GM19395 (cell line): ENCODE results near the gene GAS1.

Experiments used
- ATAC-seq: cut with Tn5 transposase; IDR thresholded peaks from one replicate; pipeline ENCODE4 v1.9.1; 2021; ENCODE audit warnings: mild to moderate bottlenecking, moderate library complexity; ENCODE audit not compliant: unreplicated experiment

The GAS1 gene

DNA sequence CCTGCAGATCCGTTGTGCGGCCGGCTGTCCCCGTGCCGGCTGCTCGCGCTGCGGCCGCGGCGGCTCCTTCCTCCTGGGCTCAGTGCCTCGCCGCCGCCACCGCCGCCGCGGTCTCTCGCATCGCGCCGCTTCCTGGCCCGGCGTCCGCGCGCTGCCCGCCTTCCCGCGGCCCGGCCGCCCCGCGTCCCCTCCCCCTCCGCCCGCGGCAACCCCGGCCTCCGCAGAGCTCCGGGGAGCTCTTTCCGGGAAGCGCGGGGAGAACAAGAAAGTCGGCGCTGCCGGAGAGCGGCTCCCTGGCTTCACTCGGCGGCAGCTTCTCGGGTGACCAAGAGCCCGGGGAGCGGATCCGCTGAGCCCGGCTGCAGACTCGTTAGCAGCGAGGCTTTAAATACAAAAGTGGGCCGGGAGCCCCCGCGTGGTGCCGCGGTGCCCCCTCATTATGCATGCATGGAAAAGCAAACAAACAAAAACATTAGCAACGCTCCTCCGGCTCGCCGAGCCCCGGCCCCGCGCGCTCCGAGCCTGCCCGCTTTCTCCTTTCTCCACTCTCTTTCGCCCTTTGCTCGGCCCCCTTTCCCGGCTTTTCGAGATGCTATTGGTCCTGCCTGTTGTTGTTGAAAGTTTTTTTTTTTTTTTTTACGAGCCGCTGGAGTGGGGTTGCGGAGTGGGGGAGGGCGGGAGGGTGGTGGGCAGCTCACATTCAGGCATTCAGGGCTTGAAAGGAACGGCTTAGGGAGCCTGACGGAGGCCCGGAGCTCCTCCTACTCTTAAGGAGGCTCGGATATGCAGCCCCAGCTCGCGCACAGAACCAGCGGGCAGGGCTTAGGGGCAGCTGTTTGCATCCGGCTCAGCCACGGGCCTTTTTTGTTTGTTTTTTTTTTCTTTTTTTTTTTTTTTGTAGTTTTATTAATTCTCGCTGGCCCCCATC, at the start of gene GAS1:
Gene GAS1 (minus strand): TSS at position 361 of the 928 bp plus-strand sequence. CDS start 727 bp downstream, outside the sequence.
- peak; percentile 64 for ATAC-seq

GRCh38 chr9:86994231-86994630, 46.9 kb upstream of the GAS1 start:
- ATAC-seq = no peak

GRCh38 chr9:86993830-86994229, 46.5 kb upstream of the GAS1 start:
- no peak for ATAC-seq

GRCh38 chr9:86991077-86991476, 43.8 kb upstream of the GAS1 start:
- no peak for ATAC-seq

DNA sequence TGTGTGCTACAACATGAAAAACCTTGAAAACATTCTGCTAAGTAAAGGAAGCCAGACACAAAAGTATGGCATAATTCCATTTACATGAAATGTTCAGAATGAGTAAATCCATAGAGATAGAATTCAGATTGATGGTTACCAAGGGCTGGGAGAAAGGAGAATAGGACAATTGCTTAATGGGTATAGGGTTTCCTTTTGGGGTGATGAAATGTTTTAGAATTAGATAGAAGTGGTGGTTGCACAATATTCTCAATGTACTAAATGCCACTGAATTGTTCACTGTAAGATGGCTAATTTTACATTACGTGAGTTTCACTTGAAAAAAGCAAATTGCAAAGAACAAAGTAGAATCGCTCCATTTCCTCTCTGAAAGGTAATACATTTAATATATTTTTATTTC, 43.0 kb upstream of the GAS1 start:
- ATAC-seq = no peak

GRCh38 chr9:86987900-86988299, 40.6 kb upstream of the GAS1 start:
- ATAC-seq = no peak

DNA sequence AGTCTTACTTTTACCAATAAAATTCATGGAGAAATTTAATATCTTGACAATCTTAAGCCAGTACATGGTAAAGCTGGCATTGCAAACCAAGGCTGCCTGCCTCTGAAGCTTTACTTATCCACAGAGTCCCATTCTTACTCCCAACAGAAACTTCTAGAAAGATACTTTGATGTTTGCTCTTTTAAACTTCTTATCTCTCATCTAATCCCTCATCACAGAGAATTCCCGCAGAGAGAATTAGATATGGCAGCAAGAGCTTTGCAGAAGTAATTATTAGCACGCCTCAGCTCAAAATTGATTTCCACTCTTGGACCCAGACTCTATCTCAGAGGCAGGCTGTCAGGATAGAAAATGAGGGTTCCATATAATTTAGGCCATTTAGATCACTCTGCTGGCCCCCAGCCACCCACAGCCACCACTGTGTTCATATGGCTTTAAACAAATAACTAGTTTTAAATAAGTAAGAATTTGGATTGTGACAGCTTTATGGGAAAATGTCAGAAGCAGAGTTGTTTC, 37.9 kb upstream of the GAS1 start:
- ATAC-seq = no peak

GRCh38 chr9:86983620-86984259, 36.4 kb upstream of the GAS1 start:
- ATAC-seq = no peak

DNA sequence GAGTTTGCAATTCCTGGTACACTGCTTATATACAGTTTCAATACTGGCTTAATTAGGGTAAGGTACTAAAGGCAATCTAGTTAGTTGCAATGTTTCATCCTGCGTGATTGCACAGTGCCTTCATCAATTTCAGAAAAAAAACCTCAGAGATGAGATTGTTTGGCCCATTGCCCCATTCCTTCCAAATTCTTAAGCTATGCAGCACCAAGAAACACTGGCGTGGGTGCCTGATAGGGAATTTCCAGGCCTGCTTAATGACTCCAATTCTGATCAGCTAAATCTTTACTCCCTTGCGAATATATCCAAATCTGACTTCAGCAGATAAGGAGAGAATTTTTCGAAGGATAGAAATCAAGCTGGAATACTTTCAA, 35.9 kb upstream of the GAS1 start:
- no peak for ATAC-seq

GRCh38 chr9:86980802-86981201, 33.5 kb upstream of the GAS1 start:
- ATAC-seq = no peak

GRCh38 chr9:86979657-86980056, 32.4 kb upstream of the GAS1 start:
- no peak for ATAC-seq

GRCh38 chr9:86978922-86979474, 31.7 kb upstream of the GAS1 start:
- no peak for ATAC-seq

DNA sequence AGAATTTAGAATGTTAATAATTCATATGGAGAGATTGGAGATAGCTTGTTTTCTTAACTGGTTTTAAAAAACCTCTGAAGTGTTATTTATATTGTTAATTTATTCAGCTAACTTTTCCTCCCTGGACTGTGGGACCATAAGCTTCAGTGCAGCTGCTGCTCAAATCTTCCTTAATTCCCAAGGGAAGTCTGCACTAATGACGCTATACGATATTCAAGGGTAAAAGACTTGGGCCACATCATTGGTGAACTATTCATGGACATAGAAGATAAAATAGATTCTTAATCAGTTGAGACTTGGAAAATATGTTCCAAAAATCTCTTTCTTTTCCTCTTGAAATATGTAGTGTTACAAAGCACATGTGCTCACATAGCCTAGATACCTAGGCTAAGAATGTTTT, 31.1 kb upstream of the GAS1 start:
- no peak for ATAC-seq

DNA sequence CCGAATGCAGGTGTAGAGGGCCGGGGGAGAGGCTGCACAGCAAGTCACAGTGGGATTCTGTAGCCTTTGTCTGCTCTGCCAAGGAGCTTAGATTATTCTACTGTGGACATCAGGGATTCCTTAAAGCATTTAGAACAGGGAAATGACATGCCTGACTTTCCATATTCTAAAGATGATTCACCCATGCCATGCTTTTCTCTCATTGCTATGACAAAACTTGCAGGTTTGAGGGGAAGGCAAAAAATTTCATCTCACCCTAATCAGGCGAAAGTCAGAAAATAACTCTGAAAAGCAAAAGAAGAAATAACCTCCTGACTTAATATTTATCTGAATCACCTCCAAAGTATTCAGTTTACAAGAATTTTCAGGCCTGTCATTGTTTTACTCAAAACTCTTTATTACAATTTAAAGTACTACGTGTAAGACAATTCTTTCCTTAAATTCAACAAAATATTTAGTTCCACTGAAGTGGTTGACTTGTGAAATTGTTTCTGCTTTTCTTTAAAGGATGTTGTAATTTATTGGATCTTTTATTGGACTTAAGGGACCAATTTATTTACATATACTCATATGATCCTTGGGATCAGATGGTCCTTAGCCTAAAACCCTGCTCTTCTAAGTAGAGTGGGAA, 30.0 kb upstream of the GAS1 start:
- no peak for ATAC-seq

- ATAC-seq = no peak
Observed at GRCh38 chr9:86975606-86976005, 28.3 kb upstream of the GAS1 start.

DNA sequence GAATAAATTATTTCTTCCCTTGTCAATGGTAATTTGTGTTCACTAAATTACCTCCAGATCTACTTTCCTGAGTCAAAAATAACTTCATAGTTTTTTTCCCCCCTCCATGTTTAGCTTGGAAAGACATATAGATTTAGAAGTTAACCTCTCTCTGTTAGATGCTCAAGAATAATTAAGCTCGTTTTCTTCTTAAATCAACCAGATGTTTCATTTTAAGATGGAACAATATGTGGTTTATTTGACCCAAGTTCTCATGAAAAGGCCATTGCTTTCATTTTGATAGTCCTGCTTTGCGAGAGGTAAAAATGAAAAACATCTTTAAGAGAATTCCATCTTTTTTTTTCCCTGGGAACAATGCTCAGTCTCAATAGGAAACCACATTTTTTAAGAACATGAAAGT, 27.7 kb upstream of the GAS1 start:
- ATAC-seq = no peak

DNA sequence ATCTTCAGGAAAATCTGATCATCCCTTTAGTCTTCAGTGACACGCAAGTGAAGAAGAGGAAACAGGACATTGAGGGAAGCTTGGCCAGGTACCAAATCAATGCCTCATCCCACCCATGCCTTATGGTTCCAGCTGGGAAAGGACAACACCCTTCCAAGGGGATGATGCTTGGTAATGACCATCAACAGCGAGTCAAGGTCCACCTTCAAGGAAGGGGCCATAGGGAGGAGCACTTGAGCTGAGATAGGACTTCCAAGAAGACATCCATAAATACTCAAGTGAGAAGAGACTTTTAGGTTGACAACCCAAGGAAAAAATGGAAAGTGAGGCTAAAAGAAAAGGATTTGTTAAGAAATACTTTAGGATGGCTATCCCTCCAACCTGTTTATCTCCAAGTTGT, 27.1 kb upstream of the GAS1 start:
- no peak for ATAC-seq

GRCh38 chr9:86971742-86972141, 24.4 kb upstream of the GAS1 start:
- ATAC-seq = no peak

GRCh38 chr9:86968258-86968920, 21.1 kb upstream of the GAS1 start:
- no peak for ATAC-seq

DNA sequence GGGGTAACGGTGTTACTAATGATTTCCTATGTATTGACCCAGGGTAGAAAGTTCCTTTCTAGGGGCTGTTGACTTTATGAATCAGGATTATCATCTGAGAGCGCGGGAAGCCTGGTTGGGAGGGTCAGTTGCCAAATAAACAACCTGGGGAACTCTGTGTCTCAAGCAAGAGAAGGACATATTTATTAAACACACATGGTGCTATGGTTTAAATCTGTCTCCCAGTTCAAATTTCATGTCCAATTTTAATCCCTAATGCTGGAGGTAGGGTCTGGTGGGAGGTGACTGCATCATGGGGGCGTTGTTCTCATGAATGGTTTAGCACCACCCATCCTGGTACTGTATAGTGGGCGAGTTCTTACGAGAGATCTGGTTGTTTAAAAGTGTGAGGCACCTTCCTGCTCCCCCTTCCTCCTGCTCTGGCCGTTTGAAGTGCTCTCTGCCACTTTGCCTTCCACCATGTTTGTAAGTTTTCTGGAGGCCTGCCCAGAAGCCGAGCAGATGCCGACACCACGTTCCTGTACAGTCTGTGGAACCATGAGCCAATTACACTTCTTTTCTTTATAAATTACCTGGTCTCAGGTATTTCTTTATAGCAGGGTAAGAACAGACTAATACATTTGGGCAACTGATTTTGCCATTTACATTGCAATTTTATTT, 19.7 kb upstream of the GAS1 start:
- no peak for ATAC-seq
